NCI-H460 (cell line): ENCODE measurements around the gene RBPJ. TPM values are rescaled to one million over a fixed set of nuclear protein-coding genes. Genes with fewer than 3 reads are reported as not detected.
"Not testable (repeated sequence)": the region's sequence is repeated elsewhere in the genome, so short reads cannot be mapped to it uniquely, and the experiment has no call there.

Source experiments
- DNase-seq: peaks from one replicate; pipeline ENCODE4 v3.0.0-alpha.2; 2016; ENCODE audit warnings: low read depth; ENCODE audit errors: extremely low read depth
- total RNA-seq: library from RNA; depleted of rRNA; stranded (reverse); fragments of >200 nt; shearing (Covaris generic); gene quantifications from 2 replicates; pipeline ENCODE4 v1.2.3, GENCODE V29; 2014

RBPJ gene
- total RNA-seq, 1 experiment from 2014 or later = 25.9 TPM

GRCh38 chr4:26331380-26331950, 10.7 kb downstream of the RBPJ start:
- DNase-seq = no peak

DNA sequence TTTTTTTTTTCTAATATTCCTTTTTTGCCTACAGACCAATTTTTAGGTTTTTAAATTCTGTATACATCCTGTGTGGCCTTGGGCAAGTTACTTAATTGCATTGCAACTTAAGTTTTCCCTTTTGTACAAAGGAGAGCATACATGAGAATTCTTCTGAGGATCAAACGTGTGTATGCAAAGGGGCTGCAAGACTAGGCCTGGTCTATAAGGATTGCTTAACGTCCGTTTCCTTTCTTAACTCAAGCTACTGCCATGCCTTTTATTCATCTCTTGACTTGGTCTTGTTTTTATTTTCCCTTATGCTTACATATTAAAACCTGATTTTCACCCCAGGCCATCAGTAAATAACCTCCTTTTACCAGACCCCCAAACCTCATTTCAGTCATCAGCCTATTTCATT, 13.6 kb downstream of the RBPJ start:
- DNase-seq = no peak

DNA sequence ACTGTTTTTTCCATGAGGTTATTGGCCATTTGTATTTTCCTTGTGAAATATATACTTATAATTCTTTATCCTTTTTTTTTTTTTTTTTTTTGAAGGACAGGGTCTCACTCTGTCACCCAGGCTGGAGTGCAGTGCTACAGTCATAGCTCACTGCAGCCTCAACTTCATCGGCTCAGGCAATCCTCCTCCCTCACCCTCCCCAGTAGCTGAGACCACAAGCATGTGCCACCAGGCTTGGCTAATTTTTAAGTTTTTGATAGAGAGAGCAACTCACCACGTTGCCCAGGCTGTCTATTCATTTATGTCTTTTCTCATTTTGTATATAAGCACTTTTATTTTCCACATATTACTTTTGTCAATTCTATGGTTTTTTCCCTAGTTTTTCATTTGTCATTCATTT, 16.8 kb downstream of the RBPJ start:
- DNase-seq = no peak

DNA sequence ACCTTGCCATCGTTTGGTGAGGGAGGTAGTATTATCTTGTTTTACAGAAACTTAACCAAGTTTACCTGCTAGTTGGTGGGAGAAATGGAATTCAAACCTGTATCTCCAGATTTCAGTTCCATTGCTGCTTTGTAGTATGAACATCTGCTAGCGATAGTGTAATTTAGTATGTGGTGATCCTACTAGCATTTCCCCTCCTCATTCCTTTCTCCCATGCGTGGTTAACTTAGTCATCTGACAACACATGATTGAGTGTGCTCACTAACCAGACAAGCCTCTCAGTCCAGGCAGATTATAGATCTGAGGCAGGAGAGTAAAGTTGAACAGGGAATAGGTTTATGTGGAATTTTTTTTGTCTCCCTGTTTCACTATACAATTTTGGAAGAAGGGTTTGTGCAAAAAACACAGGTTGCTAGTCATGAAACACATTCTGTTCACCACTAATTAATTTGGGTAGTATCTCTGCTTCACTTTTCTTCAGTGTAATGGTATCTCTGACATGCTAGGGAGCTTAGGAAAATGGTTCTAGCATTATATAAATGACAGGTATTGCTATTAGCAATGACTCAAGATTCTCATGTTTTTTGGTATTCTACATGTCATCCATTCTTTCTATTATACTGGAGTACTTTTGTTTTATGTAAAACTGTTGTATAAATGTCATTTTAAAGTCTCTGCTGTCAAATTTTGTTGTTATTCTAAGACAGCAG, 21.7 kb downstream of the RBPJ start:
- DNase-seq = no peak

- DNase-seq = no peak
These were observed 22.2 kb downstream of the RBPJ start for GRCh38 chr4:26343038-26343398.

DNA sequence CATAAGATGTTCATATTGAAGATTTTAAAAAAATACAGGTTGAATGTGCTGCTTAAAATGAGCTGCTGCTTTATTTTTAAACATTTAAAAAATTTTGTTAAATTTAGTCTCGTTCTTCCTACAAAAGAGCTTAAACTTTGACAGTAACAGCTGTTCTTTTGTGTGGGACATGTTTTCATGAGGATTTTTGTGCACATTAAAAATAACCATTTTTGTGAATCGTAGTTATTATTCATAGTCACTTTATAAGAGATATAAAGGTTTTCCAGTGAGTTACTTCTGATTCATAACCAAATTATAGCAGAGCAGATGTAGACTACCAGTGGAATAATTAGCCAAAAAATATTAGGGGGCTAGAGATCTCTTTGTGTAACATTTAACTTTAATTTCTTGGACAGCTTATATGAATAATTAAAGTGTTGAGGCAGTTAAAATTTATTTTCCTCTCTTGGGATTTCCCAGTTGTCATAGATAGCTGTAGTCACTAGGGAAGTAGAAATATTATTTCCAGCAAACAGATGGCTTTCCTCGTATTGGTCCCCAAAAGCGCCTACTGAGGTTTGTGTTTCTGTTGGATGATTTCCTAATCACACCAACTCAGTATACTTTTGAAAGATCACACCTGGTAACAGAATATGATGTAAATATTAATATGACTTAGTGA, 24.2 kb downstream of the RBPJ start:
- DNase-seq = no peak

- no peak for DNase-seq
These were observed 24.7 kb downstream of the RBPJ start for GRCh38 chr4:26345565-26345938.

GRCh38 chr4:26346203-26346620, 25.4 kb downstream of the RBPJ start:
- no peak for DNase-seq

- DNase-seq = no peak
These were observed 28.7 kb downstream of the RBPJ start for GRCh38 chr4:26349496-26349895.

DNA sequence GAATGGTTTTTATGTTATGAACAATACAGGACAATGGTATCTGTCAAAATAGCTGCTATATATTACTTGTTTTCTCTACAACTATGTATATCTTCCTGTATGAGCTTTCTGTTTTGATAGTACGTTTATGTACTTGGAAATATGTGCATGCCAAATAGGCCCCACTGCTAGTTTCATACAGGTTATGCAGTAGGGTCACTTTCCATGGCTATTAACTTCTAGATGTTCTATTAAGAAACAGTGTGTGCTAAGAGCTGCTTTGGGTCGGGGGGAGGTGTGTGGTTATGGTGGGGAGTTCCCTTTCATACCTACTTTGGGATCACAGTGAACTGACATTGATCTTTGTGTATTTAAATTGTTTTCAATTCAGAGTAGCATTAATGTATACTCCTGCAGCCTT, 30.9 kb downstream of the RBPJ start:
- no peak for DNase-seq

GRCh38 chr4:26354491-26354890, 33.7 kb downstream of the RBPJ start:
- no peak for DNase-seq

GRCh38 chr4:26355392-26356052, 34.7 kb downstream of the RBPJ start:
- DNase-seq = no peak

GRCh38 chr4:26356081-26356501, 35.3 kb downstream of the RBPJ start:
- no peak for DNase-seq

DNA sequence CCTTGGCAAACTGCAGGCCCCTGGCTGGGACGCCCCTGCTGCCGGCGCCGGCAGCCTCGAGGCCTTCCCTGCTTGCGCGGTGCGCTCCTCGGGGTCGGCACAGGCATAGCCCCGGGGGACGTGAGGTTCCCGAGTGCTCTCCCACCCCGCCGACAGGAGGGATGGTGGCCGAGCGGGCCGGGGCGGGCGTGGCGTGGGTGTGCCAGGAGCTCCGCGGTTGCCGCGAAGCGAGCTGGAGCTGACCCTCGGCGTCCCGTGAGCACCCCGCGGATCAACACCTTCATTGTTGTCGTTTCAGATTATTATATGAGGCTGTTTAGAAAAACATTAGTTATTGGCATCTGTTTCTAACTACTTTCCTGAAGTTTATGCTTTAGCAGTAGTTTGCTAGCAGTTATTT, 38.7 kb downstream of the RBPJ start:
- not testable (repeated sequence) for DNase-seq

DNA sequence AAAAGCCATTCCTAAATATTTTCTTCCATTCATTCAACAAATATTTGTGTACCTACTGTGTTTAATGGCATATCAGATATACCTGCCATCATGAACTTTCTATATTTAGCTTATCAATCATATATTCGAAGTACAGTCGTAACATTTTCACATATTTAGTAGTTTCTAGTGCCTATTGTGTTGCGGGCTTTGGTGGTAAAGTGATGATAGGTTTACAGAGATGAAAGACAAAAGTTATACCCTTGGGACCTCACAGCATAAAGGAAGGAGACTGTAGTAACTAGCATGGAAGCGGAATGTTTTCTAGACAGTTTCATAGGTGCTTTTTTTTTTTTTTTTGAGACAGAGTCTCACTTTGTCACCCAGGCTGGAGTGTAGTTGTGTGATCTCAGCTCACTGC, 39.5 kb downstream of the RBPJ start:
- no peak for DNase-seq

DNA sequence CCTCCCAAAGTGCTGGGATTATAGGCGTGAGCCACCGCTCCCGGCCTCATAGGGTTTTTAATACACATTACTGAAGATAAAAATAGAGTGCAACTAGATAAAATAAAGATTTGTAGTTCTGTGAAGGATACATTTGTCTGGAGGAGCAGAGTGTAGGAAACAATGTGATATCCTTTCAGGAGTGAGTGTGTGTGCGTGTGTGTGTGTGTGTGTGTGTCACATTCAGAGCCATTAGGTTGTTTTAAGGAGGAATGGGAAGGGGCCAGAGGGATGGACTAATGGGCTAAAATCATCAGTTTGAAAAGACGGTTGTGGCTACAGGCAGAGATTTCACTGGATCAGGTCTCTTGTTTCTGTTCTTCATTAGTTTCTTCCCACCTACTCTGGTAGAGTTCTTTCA, 40.0 kb downstream of the RBPJ start:
- no peak for DNase-seq

- no peak for DNase-seq
These were observed 40.5 kb downstream of the RBPJ start for GRCh38 chr4:26361297-26361696.

DNA sequence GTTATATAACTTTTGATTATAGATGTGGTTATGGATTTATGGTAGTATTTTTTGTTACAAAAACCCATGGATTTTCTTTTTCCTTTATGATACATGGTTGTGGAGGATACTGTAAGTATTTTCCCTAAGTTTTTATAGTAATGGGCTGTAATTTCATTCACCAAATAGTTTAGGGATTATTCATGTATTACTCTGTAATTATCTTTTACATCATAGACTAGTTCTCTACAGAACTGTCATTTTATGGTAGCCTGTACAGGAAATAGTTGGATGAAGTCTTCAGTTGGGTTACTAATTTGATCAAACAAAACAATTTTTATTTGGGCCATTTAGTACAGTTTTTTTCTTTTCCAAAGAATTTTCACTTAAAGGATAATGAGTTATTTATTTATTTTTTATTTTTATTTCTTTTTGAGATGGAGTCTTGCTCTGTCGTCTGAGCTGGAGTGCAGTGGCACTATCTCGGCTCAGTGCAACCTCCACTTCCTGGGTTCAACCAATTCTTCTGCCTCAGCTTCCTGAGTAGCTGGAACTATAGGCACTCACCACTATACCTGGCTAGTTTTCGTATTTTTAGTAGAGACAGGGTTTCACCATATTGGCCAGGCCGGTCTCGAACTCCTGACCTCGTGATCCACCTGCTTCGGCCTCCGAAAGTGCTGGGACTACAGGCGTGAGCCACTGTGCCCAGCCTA, 42.1 kb downstream of the RBPJ start:
- no peak for DNase-seq

DNA sequence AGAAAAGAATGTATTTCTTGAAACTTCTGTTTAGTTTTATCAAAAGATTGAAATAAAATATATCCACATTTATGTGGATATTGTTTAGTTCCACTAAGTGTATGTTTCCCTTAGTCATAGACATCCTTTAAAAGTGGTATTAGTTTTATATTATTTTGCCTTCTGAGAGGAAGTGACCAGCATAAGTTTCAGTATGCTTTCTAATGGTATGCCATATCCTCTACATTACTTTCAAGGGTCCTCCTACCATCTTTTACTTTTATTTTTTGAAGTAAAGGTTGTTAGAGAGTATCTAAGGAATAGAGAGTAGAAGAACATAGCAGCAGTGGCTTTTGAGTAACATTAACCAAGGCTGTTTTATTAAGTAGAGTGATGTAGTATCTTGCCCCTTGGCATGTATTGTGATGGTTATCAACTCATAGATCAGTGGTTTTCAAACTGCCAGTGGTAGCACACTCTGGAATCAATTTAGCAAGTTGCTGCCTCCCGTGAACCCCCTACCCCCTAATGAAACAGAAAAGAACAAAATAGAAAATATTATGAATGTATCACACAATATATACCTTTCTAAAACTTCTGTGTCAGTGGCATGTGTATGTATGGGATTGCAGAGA, 44.8 kb downstream of the RBPJ start:
- no peak for DNase-seq

GRCh38 chr4:26367811-26368210, 47.0 kb downstream of the RBPJ start:
- no peak for DNase-seq

GRCh38 chr4:26368685-26369084, 47.9 kb downstream of the RBPJ start:
- DNase-seq = no peak
